ENCODE results near the gene ACMSD.

The ACMSD gene

DNA sequence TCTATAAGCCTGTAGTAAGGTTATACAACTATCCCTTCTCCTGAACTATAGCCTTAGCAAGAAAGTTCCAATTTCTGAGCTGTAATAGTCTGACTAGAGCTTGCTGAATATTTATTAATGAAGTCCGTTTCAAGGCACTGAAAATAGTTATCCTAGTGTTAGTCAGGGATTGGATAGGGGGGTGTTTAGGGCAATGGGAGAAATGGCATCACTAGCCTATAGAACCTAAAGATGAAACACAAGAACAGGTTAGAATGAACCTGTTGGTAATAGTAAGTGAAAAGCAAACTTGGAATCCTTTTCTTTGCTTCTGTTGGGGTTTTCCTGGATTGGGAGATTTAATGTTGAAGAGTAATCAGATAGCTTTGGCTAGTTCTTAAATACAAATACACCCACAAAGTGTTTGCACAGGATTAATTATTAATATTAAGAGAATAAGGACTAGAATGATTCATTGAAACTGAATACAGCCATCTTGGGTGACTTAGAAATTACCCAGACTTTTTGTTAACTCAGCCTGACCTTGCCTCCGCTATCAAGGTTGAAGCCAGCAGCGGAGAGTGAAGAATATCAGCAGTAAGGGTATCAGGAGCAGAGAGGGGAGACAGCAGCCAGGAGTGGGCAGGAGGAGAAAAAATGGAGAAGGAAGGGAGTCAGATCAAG is 94.6 kb downstream of the ACMSD start:
- Histone ChIP-seq H3K9ac (ENCODE audit: low read depth, low read length) (no peak overlapping the region), H3K9me3 (ENCODE audit: control insufficient read depth, insufficient read depth, low read length) (no peaks in the 10 kb centered on the region), H3K36me3 (ENCODE audit: insufficient read depth, low read length) (peaks cover 4% of the 10 kb centered on the region), H3K4me1 (ENCODE audit: insufficient read depth, low read length) (no peaks in the 10 kb centered on the region)

DNA sequence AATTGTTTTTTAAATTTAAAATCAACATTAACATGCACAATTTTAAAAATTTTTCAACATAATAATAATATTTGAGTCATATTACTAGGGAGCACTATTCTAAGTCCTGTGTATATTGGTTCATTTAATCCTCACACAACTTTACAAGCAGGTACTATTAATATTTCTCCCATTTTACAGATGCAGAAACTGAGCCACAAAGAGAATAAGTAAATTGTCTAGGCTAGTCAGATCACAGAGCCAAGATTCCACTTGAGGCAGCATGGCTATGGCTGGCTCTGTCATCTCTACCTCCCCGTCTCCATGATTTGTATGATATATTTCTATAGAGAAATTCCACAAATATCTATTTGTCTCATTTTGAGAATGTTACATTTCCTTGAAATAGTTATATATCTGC is 95.3 kb downstream of the ACMSD start:
- H3K4me1 ChIP-seq (ENCODE audit: insufficient read depth, low read length) = no peaks in the 10 kb centered on the region
- peaks cover 4% of the 10 kb centered on the region for H3K36me3 ChIP-seq (ENCODE audit: insufficient read depth, low read length)
- H3K9ac ChIP-seq (ENCODE audit: low read depth, low read length) = no peak overlapping the region
- no peaks in the 10 kb centered on the region for H3K9me3 ChIP-seq (ENCODE audit: control insufficient read depth, insufficient read depth, low read length)

DNA sequence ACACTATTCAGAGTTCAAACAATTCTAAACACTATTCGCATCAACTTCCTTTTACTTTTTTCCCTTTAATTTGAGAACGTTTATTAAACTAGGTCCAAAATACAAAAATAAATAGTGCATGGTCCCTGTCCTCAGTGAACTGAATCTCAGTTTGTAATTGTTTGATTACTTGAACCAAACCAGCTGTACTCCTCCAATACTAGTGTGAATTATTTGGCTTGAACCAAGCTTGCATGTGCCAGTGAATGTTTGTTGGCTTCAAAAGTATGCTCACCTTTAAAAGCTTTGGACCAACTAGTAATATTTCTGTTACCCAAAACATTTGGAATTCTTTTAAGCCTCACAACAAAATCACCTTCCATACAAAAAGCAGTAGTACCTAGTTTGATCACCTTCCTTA is 95.7 kb downstream of the ACMSD start:
- Histone ChIP-seq H3K9ac (ENCODE audit: low read depth, low read length) (no peak overlapping the region), H3K4me1 (ENCODE audit: insufficient read depth, low read length) (no peaks in the 10 kb centered on the region), H3K9me3 (ENCODE audit: control insufficient read depth, insufficient read depth, low read length) (no peaks in the 10 kb centered on the region), H3K36me3 (ENCODE audit: insufficient read depth, low read length) (peaks cover 4% of the 10 kb centered on the region)

DNA sequence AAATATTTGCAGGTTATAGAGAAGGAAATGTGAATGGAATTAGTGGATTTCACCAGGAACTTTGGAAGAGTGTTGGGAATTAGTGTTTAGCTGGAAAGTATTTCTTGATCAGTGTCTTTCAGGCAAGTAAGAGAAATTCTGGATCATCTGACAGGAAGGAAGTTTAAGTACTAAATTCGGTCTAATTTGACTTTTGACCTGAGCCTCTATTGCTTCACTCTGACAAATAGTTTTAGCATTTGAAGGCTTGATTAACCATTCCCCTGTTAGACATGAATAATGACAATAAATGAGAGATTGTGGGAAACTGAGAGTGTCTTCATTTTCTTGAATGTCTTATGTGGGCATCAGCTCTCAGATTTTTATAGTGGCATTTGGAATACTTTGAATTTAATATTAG is 96.2 kb downstream of the ACMSD start:
- Histone ChIP-seq H3K36me3 (ENCODE audit: insufficient read depth, low read length) (peaks cover 4% of the 10 kb centered on the region), H3K4me1 (ENCODE audit: insufficient read depth, low read length) (no peaks in the 10 kb centered on the region), H3K9ac (ENCODE audit: low read depth, low read length) (no peak overlapping the region), H3K9me3 (ENCODE audit: control insufficient read depth, insufficient read depth, low read length) (no peaks in the 10 kb centered on the region)

DNA sequence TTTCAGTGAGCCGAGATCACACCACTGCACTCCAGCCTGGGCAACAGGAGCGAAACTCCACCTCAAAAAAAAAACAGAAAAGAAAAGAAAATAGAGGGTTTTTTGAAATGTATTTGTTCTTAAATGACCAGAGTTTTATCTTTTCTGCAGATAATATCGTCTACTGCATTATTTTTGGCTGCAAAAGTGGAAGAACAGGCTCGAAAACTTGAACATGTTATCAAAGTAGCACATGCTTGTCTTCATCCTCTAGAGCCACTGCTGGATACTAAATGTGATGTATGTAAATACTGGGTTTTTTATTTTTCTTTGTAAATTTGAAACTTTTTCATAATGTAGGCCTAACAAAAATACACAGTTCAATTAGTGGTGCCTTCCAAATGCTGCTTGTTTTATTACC is 98.3 kb downstream of the ACMSD start:
- Histone ChIP-seq H3K9ac (ENCODE audit: low read depth, low read length) (no peak overlapping the region), H3K36me3 (ENCODE audit: insufficient read depth, low read length) (peaks cover 7% of the 10 kb centered on the region), H3K9me3 (ENCODE audit: control insufficient read depth, insufficient read depth, low read length) (no peaks in the 10 kb centered on the region), H3K4me1 (ENCODE audit: insufficient read depth, low read length) (no peaks in the 10 kb centered on the region)

DNA sequence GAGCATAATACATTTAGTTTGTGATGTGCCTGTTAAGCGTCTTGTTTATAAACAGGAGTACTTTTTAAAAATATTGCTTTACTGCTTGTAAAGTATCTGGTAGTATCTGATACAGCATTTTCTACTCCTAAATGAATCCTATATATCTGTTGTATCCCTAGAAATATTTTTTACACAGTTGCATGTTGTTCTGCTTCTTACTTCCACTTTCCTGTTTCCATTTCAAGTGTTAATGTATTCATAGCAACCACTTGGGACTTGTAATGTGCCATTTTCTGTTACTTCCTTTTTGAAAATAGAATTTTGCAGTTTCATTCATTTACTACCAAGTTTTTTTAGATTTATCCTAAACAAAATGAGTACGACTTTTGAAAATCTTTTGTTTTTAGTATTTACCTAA is 105.1 kb downstream of the ACMSD start:
- Histone ChIP-seq H3K36me3 (ENCODE audit: insufficient read depth, low read length) (peaks cover 9% of the 10 kb centered on the region), H3K4me1 (ENCODE audit: insufficient read depth, low read length) (no peaks in the 10 kb centered on the region), H3K9me3 (ENCODE audit: control insufficient read depth, insufficient read depth, low read length) (no peaks in the 10 kb centered on the region), H3K9ac (ENCODE audit: low read depth, low read length) (no peak overlapping the region)

DNA sequence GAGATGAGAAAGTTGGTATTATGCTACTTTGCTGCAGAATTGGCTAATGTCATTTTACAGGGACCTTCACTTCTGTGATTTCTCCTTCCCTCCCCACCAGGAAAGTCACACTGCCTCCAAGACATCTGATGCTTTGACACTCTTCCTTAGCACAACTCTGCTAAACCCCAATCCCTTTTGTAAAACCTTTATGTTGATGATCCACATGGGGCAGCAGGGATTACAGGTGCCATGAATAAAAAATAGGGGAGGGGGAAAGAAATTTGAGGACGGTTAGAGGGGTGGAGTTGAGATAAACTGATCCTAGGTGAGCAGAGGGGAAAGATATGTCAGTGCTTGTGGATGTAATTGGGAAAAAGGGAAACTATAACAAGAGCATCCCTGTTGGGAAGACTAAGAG is 106.6 kb downstream of the ACMSD start:
- Histone ChIP-seq H3K9me3 (ENCODE audit: control insufficient read depth, insufficient read depth, low read length) (no peaks in the 10 kb centered on the region), H3K9ac (ENCODE audit: low read depth, low read length) (no peak overlapping the region), H3K36me3 (ENCODE audit: insufficient read depth, low read length) (peaks cover 11% of the 10 kb centered on the region), H3K4me1 (ENCODE audit: insufficient read depth, low read length) (no peaks in the 10 kb centered on the region)

DNA sequence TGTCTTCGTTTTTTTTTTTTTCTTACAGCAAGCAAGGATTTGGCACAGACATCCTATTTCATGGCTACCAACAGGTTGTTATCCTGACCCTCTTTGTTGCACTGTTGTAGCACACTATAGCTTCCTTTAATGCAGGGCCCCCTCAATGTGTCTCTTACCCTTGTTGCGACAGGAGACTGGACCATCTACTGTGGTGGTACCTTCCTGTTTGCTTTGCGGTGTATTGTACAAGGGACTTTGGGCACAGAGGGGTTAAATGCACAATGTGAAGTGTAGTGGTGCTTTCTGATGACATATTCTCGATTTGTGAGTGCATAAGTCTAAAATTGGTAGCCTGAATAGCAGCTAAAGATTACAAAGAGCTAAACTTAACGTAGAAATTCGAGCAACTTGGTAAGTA is 107.7 kb downstream of the ACMSD start:
- Histone ChIP-seq H3K4me1 (ENCODE audit: insufficient read depth, low read length) (no peaks in the 10 kb centered on the region), H3K36me3 (ENCODE audit: insufficient read depth, low read length) (peaks cover 11% of the 10 kb centered on the region), H3K9ac (ENCODE audit: low read depth, low read length) (no peak overlapping the region), H3K9me3 (ENCODE audit: control insufficient read depth, insufficient read depth, low read length) (no peaks in the 10 kb centered on the region)

DNA sequence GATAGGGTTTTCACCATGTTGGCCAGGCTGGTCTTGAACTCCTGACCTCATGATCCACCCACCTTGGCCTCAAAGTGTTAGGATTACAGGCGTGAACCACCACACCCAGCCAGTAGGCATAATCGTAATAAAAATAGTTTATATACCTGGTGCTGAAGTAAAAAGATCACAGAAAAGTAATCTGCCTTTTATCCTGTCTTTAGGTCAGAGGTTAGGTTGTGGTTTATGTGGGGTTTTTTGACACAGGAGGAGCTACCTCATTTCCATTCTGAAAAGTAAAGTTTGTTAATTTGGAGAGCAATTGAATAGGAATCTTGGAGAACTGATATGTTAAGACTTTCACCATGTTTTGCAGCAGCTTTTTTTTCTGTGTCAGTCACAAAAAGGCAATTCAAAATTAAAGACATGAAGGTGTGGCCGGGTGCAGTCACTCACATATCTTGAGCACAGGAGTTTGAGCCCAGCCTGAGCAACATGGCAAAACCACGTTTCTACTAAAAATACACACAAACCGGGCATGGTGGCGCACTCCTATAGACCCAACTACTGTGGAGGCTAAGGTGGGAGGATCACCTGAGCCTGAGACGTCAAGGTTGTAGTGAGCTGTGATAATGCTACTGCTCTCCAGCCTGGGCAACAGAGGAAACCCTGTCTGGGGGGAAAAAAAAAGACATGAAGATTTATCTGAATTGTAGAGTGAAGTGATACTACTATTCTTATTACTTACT is 111.7 kb downstream of the ACMSD start:
- Histone ChIP-seq H3K36me3 (ENCODE audit: insufficient read depth, low read length) (peaks cover 27% of the 10 kb centered on the region), H3K4me1 (ENCODE audit: insufficient read depth, low read length) (no peaks in the 10 kb centered on the region), H3K9ac (ENCODE audit: low read depth, low read length) (no peak overlapping the region), H3K9me3 (ENCODE audit: control insufficient read depth, insufficient read depth, low read length) (no peaks in the 10 kb centered on the region)

DNA sequence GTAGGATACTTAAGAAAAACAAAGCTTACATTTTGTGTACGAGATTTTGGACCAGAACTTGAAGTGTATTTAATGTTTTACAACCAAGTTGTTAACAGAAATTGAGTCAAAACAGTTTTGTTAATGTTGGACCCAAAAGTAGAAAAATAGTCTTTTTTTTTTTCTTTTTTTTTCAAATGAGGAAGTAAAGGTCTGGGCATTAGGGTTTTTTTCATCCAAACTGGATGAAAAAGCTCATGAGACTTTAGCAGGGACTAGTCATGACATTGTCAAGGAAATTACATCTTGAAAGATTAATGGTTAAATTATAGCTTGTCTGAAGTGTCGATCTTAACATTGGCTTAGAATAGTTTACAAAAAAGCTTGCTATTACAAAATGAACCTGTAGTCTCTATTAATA is 112.5 kb downstream of the ACMSD start:
- Histone ChIP-seq H3K4me1 (ENCODE audit: insufficient read depth, low read length) (no peaks in the 10 kb centered on the region), H3K9me3 (ENCODE audit: control insufficient read depth, insufficient read depth, low read length) (no peaks in the 10 kb centered on the region), H3K9ac (ENCODE audit: low read depth, low read length) (no peak overlapping the region), H3K36me3 (ENCODE audit: insufficient read depth, low read length) (peaks cover 29% of the 10 kb centered on the region)

Data from ES-I3 (cell line).